HepG2 (cell line): ENCODE measurements around the gene KIF25. TPM values are rescaled to one million over a fixed set of nuclear protein-coding genes. Genes with fewer than 3 reads are reported as not detected.

ENCODE experiments used
- CBFB ChIP-seq: sonication (generic); formaldehyde crosslinking; IDR thresholded peaks from 2 replicates; pipeline ENCODE4 v1.4.0; 2020; ENCODE audit warnings: missing genetic modification reagents
- CEBPG ChIP-seq: IDR thresholded peaks from 2 replicates; pipeline ENCODE4 v1.6.1; 2016
- CHCHD3 ChIP-seq: sonication (generic); formaldehyde crosslinking; IDR thresholded peaks from 2 replicates; pipeline ENCODE4 v1.8.0; 2022; ENCODE audit warnings: mild to moderate bottlenecking, missing genetic modification reagents, moderate library complexity
- HMG20A ChIP-seq: IDR thresholded peaks from 2 replicates; pipeline ENCODE4 v1.6.1; 2016; ENCODE audit warnings: borderline replicate concordance
- KIAA2018 ChIP-seq: sonication (generic); formaldehyde crosslinking; IDR thresholded peaks from 2 replicates; pipeline ENCODE4 v1.5.0; 2020; ENCODE audit warnings: mild to moderate bottlenecking, missing genetic modification reagents, borderline replicate concordance
- MED1 ChIP-seq: sonication (generic); formaldehyde crosslinking; IDR thresholded peaks from 2 replicates; pipeline ENCODE4 v1.4.0; 2020; ENCODE audit warnings: missing genetic modification reagents
- NCOA1 ChIP-seq: sonication (generic); formaldehyde crosslinking; IDR thresholded peaks from 2 replicates; pipeline ENCODE4 v1.9.0; 2021; ENCODE audit warnings: missing genetic modification reagents
- NFKBIZ ChIP-seq: IDR thresholded peaks from 2 replicates; pipeline ENCODE4 v1.6.1; 2018; ENCODE audit warnings: missing genetic modification reagents, missing compliant biosample characterization
- ZHX2 ChIP-seq, 2 experiments: sonication (generic) in 1 of 2; formaldehyde crosslinking in 1 of 2; IDR thresholded peaks; 2 replicates each; pipeline versions ENCODE4 v1.6.1 to v1.9.0; 2014 to 2022; ENCODE audit warnings: antibody characterized with exemption in 1 of 2, borderline replicate concordance in 1 of 2, inconsistent platforms in 1 of 2, low read depth in 1 of 2, missing genetic modification reagents in 1 of 2
- ZNF441 ChIP-seq: sonication (generic); formaldehyde crosslinking; IDR thresholded peaks from 2 replicates; pipeline ENCODE4 v1.7.0; 2021; ENCODE audit warnings: missing genetic modification reagents, borderline replicate concordance
- ZNF574 ChIP-seq: sonication (generic); formaldehyde crosslinking; IDR thresholded peaks from 2 replicates; pipeline ENCODE4 v1.4.0; 2020; ENCODE audit warnings: missing genetic modification reagents
- polyA plus RNA-seq, 8 experiments: library from polyadenylated mRNA; depleted of rRNA in 3 of 8; stranded (reverse) in 7 of 8; unstranded in 1 of 8; fragments of >200 nt; fragmentation: Illumina TruSeq in 4 of 8; extraction: Trizol in 4 of 8; gene quantifications; 2 replicates each; pipeline versions ENCODE4 v1.2.1 to v1.2.3, GENCODE V29; 2011 to 2016; ENCODE audit warnings: low read depth in 4 of 8, missing spikeins in 1 of 8, mixed read lengths in 1 of 8; ENCODE audit not compliant: insufficient read depth in 1 of 8
- total RNA-seq, 5 experiments: library from RNA; depleted of rRNA; stranded (reverse); fragments of >200 nt; fragmentation: Illumina TruSeq; extraction: Trizol; gene quantifications; 2 replicates each; pipeline ENCODE4 v1.2.3, GENCODE V29; 2016; ENCODE audit warnings: low read depth in 1 of 5

Gene KIF25
- total and polyA plus RNA-seq, 2 of the 13 experiments (the other 11 are each of a cell fraction or from before 2014, with no cell fraction given): not detected

GRCh38 chr6:167963589-167964057 lies 33.8 kb upstream of the KIF25 start (continued):
- TF ChIP-seq KIAA2018 (CRISPR knock-in tag) (no peak), NFKBIZ (CRISPR knock-in tag) (peak; percentile 82; the same call in 1 of the 2 replicates), ZNF441 (CRISPR knock-in tag) (no peak), ZHX2 (IDR thresholded peaks at IDR 0.05; ENCODE audit: low read depth) (no peak), ZHX2 (CRISPR knock-in tag; IDR thresholded peaks at IDR 0.05; ENCODE audit: borderline replicate concordance) (peak; percentile 64; the same call in 1 of the 2 replicates), CHCHD3 (CRISPR knock-in tag) (no peak), HMG20A (CRISPR knock-in tag) (peak; percentile 96), MED1 (peak; percentile 87), CBFB (CRISPR knock-in tag) (peak; percentile 86; the same call in 1 of the 2 replicates), CEBPG (peak; percentile 84), NCOA1 (CRISPR knock-in tag) (0 out of 2 replicates have a peak, but pooled peaks have one; percentile 63), ZNF574 (CRISPR knock-in tag) (peak; percentile 93)
